GM23338 (cell line): ENCODE measurements around the gene AQP1. TPM values are rescaled to one million over a fixed set of nuclear protein-coding genes. Genes with fewer than 3 reads are reported as not detected.

ENCODE experiments used
- ATAC-seq: fragments of 200-7000 bp; cut with Tn5 transposase; 3 replicates; pipeline ENCODE4 v1.9.1; 2020
- DNase-seq: peaks from one replicate; pipeline ENCODE4 v3.0.0-alpha.2; 2015; ENCODE audit warnings: low spot score
- H2AFZ ChIP-seq: fragments of 200-600 bp; sonication (generic); 2 replicates; pipeline ENCODE4 v1.8.0; 2016; ENCODE audit warnings: antibody characterized with exemption, mild to moderate bottlenecking, moderate library complexity
- H3F3A ChIP-seq: fragments of 200-600 bp; sonication (generic); replicated peaks from 2 replicates; pipeline ENCODE4 v1.8.0; 2017; ENCODE audit warnings: antibody characterized with exemption, mixed run types, low read depth
- H3K27ac ChIP-seq: fragments of 200-600 bp; sonication (generic); 2 replicates; pipeline ENCODE4 v1.6.1; 2016; ENCODE audit warnings: low read depth
- H3K27me3 ChIP-seq: fragments of 200-600 bp; sonication (generic); 2 replicates; pipeline ENCODE4 v1.8.0; 2016; ENCODE audit warnings: mild to moderate bottlenecking, mixed run types, moderate library complexity; ENCODE audit not compliant: insufficient read depth
- H3K36me3 ChIP-seq: fragments of 200-600 bp; sonication (generic); 2 replicates; pipeline ENCODE4 v1.8.0; 2016; ENCODE audit warnings: mild to moderate bottlenecking; ENCODE audit not compliant: insufficient read depth
- H3K4me1 ChIP-seq: fragments of 200-600 bp; sonication (generic); 2 replicates; pipeline ENCODE4 v1.8.0; 2016; ENCODE audit warnings: mild to moderate bottlenecking, moderate library complexity; ENCODE audit not compliant: insufficient read depth
- H3K4me2 ChIP-seq: fragments of 200-600 bp; sonication (generic); 2 replicates; pipeline ENCODE4 v1.7.1; 2017; ENCODE audit warnings: mixed run types
- H3K4me3 ChIP-seq: fragments of 200-600 bp; sonication (generic); 2 replicates; pipeline ENCODE4 v1.6.1; 2016; ENCODE audit warnings: mixed run types
- H3K79me2 ChIP-seq: fragments of 200-600 bp; sonication (generic); replicated peaks from 2 replicates; pipeline ENCODE4 v1.8.0; 2017; ENCODE audit warnings: mild to moderate bottlenecking; ENCODE audit not compliant: insufficient read depth
- H3K9me2 ChIP-seq: fragments of 200-600 bp; sonication (generic); 2 replicates; pipeline ENCODE4 v1.8.0; 2017; ENCODE audit not compliant: insufficient read depth
- H4K20me1 ChIP-seq: fragments of 200-600 bp; sonication (generic); replicated peaks from 2 replicates; pipeline ENCODE4 v1.8.0; 2017; ENCODE audit warnings: mild to moderate bottlenecking; ENCODE audit not compliant: insufficient read depth
- H3K27ac Mint-ChIP-seq: 2 replicates; pipeline ENCODE4 v1.8.0; 2020; ENCODE audit warnings: inconsistent platforms, mild to moderate bottlenecking, moderate library complexity, mixed read lengths
- H3K27me3 Mint-ChIP-seq: 3 replicates; pipeline ENCODE4 v1.8.0; 2022; ENCODE audit warnings: low read depth, mild to moderate bottlenecking, moderate library complexity, mixed read lengths, inconsistent platforms; ENCODE audit not compliant: insufficient read depth, poor library complexity
- H3K36me3 Mint-ChIP-seq: 3 replicates; pipeline ENCODE4 v1.8.0; 2021; ENCODE audit warnings: low read depth, mild to moderate bottlenecking, inconsistent platforms, moderate library complexity, mixed read lengths
- H3K4me1 Mint-ChIP-seq: 3 replicates; pipeline ENCODE4 v1.8.0; 2020; ENCODE audit warnings: mild to moderate bottlenecking, inconsistent platforms, mixed read lengths
- H3K4me3 Mint-ChIP-seq: 3 replicates; pipeline ENCODE4 v1.8.0; 2021; ENCODE audit warnings: moderate library complexity, mild to moderate bottlenecking, inconsistent platforms, mixed read lengths
- H3K9me3 Mint-ChIP-seq: 3 replicates; pipeline ENCODE4 v1.8.0; 2020; ENCODE audit warnings: moderate library complexity, mild to moderate bottlenecking, inconsistent platforms, mixed read lengths
- CREB1 ChIP-seq: fragments of 250-450 bp; sonication (Bioruptor Pico); IDR thresholded peaks from 2 replicates; pipeline ENCODE4 v1.5.0; 2020; ENCODE audit warnings: low read depth, mild to moderate bottlenecking, moderate library complexity
- JUNB ChIP-seq: IDR thresholded peaks from one replicate; pipeline ENCODE4 v1.6.1; 2016; ENCODE audit warnings: antibody characterized with exemption; ENCODE audit not compliant: unreplicated experiment
- POLR2AphosphoS5 ChIP-seq: IDR thresholded peaks from 2 replicates; pipeline ENCODE4 v1.6.1; 2016; ENCODE audit warnings: antibody characterized with exemption, low read depth
- polyA plus RNA-seq: library from polyadenylated mRNA; unstranded; fragments of >200 nt; fragmentation: Nextera tagmentation; extraction: Ambion mirVana; gene quantifications from 2 replicates; pipeline ENCODE4 v1.2.1, GENCODE V29; 2016
- total RNA-seq: library from RNA; depleted of rRNA; stranded (reverse); fragments of >200 nt; shearing (Covaris generic); gene quantifications from 2 replicates; pipeline ENCODE4 v1.2.3, GENCODE V29; 2014
- TF ChIP-seq, protein P1 (sequence below): fragments of 250-450 bp; sonication (Bioruptor Pico); IDR thresholded peaks from 2 replicates; pipeline ENCODE4 v1.5.0; 2020; ENCODE audit warnings: mild to moderate bottlenecking, moderate library complexity
- TF ChIP-seq, protein P2 (sequence below), 2 experiments: fragments of 200-600 bp in 1 of 2; sonication (generic) in 1 of 2; conservative IDR thresholded peaks; 2 replicates each; pipeline versions ENCODE4 v1.5.1 to v1.6.1; 2016 to 2017; ENCODE audit warnings: antibody characterized with exemption in 2 of 2, low read depth in 2 of 2, mild to moderate bottlenecking in 2 of 2, moderate library complexity in 1 of 2

AQP1 gene
- total and polyA plus RNA-seq, 2 experiments from 2014 or later, result 0.28 TPM; not detected in 1

DNA sequence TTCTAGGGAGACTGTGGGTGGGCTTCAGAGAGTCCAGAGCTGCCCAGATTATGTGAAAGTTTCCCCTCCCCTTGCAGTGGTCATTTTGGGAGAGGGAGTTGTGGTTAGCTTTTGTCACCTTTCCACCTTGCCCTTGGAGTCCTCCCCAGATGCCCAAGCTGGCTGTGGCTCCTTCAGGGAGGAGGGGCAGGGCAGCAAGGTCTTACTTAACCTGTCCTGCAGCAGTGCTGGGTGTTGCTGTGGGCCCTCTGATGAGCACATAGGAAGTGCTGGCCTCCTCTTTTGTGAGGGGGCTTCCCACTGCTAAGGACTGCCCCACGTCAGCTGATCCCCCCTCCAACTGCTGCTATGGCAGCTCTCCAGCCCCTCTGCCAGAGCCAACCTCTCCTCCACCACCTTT lies 17.6 kb upstream of the AQP1 start (continued):
- TF ChIP-seq, protein P1, sequence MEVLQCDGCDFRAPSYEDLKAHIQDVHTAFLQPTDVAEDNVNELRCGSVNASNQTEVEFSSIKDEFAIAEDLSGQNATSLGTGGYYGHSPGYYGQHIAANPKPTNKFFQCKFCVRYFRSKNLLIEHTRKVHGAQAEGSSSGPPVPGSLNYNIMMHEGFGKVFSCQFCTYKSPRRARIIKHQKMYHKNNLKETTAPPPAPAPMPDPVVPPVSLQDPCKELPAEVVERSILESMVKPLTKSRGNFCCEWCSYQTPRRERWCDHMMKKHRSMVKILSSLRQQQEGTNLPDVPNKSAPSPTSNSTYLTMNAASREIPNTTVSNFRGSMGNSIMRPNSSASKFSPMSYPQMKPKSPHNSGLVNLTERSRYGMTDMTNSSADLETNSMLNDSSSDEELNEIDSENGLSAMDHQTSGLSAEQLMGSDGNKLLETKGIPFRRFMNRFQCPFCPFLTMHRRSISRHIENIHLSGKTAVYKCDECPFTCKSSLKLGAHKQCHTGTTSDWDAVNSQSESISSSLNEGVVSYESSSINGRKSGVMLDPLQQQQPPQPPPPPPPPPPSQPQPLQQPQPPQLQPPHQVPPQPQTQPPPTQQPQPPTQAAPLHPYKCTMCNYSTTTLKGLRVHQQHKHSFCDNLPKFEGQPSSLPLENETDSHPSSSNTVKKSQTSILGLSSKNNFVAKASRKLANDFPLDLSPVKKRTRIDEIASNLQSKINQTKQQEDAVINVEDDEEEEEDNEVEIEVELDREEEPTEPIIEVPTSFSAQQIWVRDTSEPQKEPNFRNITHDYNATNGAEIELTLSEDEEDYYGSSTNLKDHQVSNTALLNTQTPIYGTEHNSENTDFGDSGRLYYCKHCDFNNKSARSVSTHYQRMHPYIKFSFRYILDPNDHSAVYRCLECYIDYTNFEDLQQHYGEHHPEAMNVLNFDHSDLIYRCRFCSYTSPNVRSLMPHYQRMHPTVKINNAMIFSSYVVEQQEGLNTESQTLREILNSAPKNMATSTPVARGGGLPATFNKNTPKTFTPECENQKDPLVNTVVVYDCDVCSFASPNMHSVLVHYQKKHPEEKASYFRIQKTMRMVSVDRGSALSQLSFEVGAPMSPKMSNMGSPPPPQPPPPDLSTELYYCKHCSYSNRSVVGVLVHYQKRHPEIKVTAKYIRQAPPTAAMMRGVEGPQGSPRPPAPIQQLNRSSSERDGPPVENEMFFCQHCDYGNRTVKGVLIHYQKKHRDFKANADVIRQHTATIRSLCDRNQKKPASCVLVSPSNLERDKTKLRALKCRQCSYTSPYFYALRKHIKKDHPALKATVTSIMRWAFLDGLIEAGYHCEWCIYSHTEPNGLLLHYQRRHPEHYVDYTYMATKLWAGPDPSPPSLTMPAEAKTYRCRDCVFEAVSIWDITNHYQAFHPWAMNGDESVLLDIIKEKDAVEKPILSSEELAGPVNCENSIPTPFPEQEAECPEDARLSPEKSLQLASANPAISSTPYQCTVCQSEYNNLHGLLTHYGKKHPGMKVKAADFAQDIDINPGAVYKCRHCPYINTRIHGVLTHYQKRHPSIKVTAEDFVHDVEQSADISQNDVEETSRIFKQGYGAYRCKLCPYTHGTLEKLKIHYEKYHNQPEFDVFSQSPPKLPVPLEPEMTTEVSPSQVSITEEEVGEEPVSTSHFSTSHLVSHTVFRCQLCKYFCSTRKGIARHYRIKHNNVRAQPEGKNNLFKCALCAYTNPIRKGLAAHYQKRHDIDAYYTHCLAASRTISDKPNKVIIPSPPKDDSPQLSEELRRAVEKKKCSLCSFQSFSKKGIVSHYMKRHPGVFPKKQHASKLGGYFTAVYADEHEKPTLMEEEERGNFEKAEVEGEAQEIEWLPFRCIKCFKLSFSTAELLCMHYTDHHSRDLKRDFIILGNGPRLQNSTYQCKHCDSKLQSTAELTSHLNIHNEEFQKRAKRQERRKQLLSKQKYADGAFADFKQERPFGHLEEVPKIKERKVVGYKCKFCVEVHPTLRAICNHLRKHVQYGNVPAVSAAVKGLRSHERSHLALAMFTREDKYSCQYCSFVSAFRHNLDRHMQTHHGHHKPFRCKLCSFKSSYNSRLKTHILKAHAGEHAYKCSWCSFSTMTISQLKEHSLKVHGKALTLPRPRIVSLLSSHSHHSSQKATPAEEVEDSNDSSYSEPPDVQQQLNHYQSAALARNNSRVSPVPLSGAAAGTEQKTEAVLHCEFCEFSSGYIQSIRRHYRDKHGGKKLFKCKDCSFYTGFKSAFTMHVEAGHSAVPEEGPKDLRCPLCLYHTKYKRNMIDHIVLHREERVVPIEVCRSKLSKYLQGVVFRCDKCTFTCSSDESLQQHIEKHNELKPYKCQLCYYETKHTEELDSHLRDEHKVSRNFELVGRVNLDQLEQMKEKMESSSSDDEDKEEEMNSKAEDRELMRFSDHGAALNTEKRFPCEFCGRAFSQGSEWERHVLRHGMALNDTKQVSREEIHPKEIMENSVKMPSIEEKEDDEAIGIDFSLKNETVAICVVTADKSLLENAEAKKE (CRISPR knock-in tag), result no peak

DNA sequence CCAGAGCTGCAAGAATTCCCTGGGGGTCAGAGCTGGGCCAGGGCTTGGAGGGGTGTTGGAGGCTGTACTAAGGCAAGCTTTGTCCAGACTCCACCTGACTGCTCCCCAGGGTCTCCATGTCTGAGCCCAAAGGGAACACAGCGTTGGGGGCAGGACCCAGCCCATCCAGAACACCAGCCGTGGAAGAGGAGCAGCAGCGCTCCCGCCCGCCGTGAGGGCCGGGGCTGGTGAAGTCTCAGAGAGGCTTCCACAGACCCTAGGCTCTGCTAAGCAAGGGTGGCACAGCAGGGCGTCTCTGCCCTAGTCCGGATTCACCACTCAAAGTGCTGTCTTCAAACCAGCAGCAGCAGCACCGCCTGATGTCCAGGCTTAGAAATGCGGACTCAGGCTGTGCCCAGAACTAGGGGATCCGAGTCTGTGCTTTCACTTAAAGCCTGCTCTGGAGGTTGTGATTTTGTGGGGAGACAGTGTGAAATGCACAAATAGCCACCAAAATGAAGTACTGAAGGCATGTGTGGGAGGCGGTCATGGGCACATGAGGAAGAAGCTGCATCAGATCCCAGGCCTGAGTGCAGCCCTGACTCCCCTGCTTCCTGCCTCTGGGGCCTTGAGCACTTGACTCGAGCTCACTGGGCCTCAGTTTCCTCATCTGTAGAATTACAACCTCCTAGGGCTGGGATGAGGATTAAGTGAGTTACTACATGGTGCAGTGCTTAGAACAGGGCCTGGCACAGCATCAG lies 16.6 kb upstream of the AQP1 start:
- ATAC-seq, result peak; percentile 62; the same call in 2 of the 3 replicates
- H3K36me3 Mint-ChIP-seq, result no peaks in the 10 kb centered on the region

More for the DNA sequence above, 16.6 kb upstream of the AQP1 start:
- Mint-ChIP-seq H3K27me3 (peaks cover 3% of the 10 kb centered on the region), H3K9me3 (no peaks in the 10 kb centered on the region; the same call in 2 of the 3 replicates), H3K4me1 (peaks cover 10% of the 10 kb centered on the region), H3K27ac (no peak overlapping the region), H3K4me3 (no peak overlapping the region)
- H3K36me3 ChIP-seq, result no peaks in the 10 kb centered on the region
- H3K4me1 ChIP-seq, result no peaks in the 10 kb centered on the region
- H3K27ac ChIP-seq, result no peak overlapping the region
- peak; percentile 40 for DNase-seq
- no peaks in the 10 kb centered on the region for H3K79me2 ChIP-seq
- H2AFZ ChIP-seq, result no peak overlapping the region
- no peaks in the 10 kb centered on the region for H4K20me1 ChIP-seq
- no peak overlapping the region for H3K4me2 ChIP-seq
- H3K9me2 ChIP-seq, result no peaks in the 10 kb centered on the region
- no peak overlapping the region for H3K4me3 ChIP-seq
- H3K27me3 ChIP-seq, result no peaks in the 10 kb centered on the region
- TF ChIP-seq, protein P2, sequence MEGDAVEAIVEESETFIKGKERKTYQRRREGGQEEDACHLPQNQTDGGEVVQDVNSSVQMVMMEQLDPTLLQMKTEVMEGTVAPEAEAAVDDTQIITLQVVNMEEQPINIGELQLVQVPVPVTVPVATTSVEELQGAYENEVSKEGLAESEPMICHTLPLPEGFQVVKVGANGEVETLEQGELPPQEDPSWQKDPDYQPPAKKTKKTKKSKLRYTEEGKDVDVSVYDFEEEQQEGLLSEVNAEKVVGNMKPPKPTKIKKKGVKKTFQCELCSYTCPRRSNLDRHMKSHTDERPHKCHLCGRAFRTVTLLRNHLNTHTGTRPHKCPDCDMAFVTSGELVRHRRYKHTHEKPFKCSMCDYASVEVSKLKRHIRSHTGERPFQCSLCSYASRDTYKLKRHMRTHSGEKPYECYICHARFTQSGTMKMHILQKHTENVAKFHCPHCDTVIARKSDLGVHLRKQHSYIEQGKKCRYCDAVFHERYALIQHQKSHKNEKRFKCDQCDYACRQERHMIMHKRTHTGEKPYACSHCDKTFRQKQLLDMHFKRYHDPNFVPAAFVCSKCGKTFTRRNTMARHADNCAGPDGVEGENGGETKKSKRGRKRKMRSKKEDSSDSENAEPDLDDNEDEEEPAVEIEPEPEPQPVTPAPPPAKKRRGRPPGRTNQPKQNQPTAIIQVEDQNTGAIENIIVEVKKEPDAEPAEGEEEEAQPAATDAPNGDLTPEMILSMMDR (conservative IDR thresholded peaks at IDR 0.05; ENCODE audit: low read depth in 2 of 2), result peak; percentile 16 to 62; a peak in 2 of 4 replicates
- no peak for TF ChIP-seq CREB1 (CRISPR knock-in tag)
- TF ChIP-seq JUNB, result no peak
- TF ChIP-seq, protein P1 (CRISPR knock-in tag), result no peak
- no peak for TF ChIP-seq POLR2AphosphoS5
- no peaks in the 10 kb centered on the region for H3F3A ChIP-seq
